HL-60 (cell line): ENCODE data around the gene SAMD14.

ENCODE experiments used
- DNase-seq, 2 experiments: peaks; one replicate each; pipeline ENCODE4 v3.0.0-alpha.2; 2010 to 2020; ENCODE audit warnings: low read depth in 1 of 2, low spot score in 1 of 2
- H3K27ac ChIP-seq: fragments of 250-450 bp; sonication (Bioruptor Pico); replicated peaks from 2 replicates; pipeline ENCODE4 v1.5.1; 2020; ENCODE audit warnings: mild to moderate bottlenecking, moderate library complexity
- H3K27me3 ChIP-seq: fragments of 250-450 bp; sonication (Bioruptor Pico); 2 replicates; pipeline ENCODE4 v1.5.1; 2021; ENCODE audit warnings: mild to moderate bottlenecking, moderate library complexity; ENCODE audit not compliant: insufficient read depth, poor library complexity, severe bottlenecking
- H3K4me3 ChIP-seq: replicated peaks from 2 replicates; pipeline ENCODE4 v1.5.1; 2011; ENCODE audit warnings: mild to moderate bottlenecking, control low read depth, low read length; ENCODE audit not compliant: insufficient read depth
- GABPA ChIP-seq: IDR thresholded peaks from 2 replicates; pipeline ENCODE4 v1.6.1; 2012; ENCODE audit warnings: low read depth
- POLR2AphosphoS5 ChIP-seq: IDR thresholded peaks from 2 replicates; pipeline ENCODE4 v1.6.1; 2012; ENCODE audit warnings: low read depth
- REST ChIP-seq: IDR thresholded peaks from 2 replicates; pipeline ENCODE4 v1.6.1; 2012; ENCODE audit warnings: low read depth; ENCODE audit not compliant: insufficient replicate concordance
- SPI1 ChIP-seq: IDR thresholded peaks from 2 replicates; pipeline ENCODE4 v1.6.1; 2012; ENCODE audit warnings: low read depth, mild to moderate bottlenecking, borderline replicate concordance
- TF ChIP-seq, protein P1 (sequence below): IDR thresholded peaks from one replicate; pipeline ENCODE4 v1.5.1; 2011; ENCODE audit warnings: low read length, control low read depth, inconsistent platforms; ENCODE audit not compliant: insufficient read depth

The SAMD14 gene

DNA sequence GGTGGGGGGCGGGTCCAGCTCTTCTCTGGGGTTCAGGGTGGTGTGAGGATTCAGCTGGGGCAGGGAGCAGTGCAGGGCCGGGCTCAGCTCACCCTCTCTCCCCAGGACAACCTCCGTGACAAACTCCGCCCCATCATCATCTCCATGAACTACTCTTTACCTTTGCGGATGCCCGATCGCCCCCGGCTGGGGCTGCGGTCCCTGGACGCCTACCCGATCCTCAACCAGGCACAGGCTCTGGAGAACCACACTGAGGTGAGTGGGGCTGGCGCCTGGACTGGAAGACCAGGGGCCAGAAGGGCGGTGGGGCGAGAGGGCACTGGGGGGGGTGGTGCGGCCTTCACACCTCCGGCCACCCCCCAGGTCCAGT lies 53.8 kb downstream of the SAMD14 start:
- no peak for DNase-seq
- Histone ChIP-seq H3K27ac (no peak overlapping the region), H3K27me3 (peaks cover 11% of the 10 kb centered on the region), H3K4me3 (no peak overlapping the region)
- TF ChIP-seq, protein P1, sequence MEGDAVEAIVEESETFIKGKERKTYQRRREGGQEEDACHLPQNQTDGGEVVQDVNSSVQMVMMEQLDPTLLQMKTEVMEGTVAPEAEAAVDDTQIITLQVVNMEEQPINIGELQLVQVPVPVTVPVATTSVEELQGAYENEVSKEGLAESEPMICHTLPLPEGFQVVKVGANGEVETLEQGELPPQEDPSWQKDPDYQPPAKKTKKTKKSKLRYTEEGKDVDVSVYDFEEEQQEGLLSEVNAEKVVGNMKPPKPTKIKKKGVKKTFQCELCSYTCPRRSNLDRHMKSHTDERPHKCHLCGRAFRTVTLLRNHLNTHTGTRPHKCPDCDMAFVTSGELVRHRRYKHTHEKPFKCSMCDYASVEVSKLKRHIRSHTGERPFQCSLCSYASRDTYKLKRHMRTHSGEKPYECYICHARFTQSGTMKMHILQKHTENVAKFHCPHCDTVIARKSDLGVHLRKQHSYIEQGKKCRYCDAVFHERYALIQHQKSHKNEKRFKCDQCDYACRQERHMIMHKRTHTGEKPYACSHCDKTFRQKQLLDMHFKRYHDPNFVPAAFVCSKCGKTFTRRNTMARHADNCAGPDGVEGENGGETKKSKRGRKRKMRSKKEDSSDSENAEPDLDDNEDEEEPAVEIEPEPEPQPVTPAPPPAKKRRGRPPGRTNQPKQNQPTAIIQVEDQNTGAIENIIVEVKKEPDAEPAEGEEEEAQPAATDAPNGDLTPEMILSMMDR = no peak
- no peak for TF ChIP-seq REST
- TF ChIP-seq GABPA = no peak
- no peak for TF ChIP-seq SPI1
- TF ChIP-seq POLR2AphosphoS5 = no peak

- no peak for TF ChIP-seq POLR2AphosphoS5
- TF ChIP-seq REST = no peak
- no peak overlapping the region for H3K4me3 ChIP-seq
- no peak for DNase-seq
- H3K27me3 ChIP-seq = peaks cover 11% of the 10 kb centered on the region
- no peak overlapping the region for H3K27ac ChIP-seq
Measured at GRCh38 chr17:50075446-50076032, 54.4 kb downstream of the SAMD14 start.

GRCh38 chr17:50074227-50074626 lies 55.7 kb downstream of the SAMD14 start:
- Histone ChIP-seq H3K4me3 (no peak overlapping the region), H3K27ac (no peak overlapping the region), H3K27me3 (peaks cover 11% of the 10 kb centered on the region)
- no peak for DNase-seq
- no peak for TF ChIP-seq REST
- TF ChIP-seq, protein P1 = no peak
- TF ChIP-seq SPI1 = no peak
- no peak for TF ChIP-seq POLR2AphosphoS5
- no peak for TF ChIP-seq GABPA
